Dermis lymphatic vessel endothelial cell (primary cell): ENCODE data around the gene ZNF2. TPM values are rescaled to one million over a fixed set of nuclear protein-coding genes. Genes with fewer than 3 reads are reported as not detected.

Source experiments
- total RNA-seq: library from RNA; depleted of rRNA; stranded (reverse); fragments of >200 nt; gene quantifications from 2 replicates; pipeline ENCODE4 v1.2.1, GENCODE V29; 2014

The ZNF2 gene
- 6.8 and 9.3 TPM in 2 replicates for total RNA-seq

DNA sequence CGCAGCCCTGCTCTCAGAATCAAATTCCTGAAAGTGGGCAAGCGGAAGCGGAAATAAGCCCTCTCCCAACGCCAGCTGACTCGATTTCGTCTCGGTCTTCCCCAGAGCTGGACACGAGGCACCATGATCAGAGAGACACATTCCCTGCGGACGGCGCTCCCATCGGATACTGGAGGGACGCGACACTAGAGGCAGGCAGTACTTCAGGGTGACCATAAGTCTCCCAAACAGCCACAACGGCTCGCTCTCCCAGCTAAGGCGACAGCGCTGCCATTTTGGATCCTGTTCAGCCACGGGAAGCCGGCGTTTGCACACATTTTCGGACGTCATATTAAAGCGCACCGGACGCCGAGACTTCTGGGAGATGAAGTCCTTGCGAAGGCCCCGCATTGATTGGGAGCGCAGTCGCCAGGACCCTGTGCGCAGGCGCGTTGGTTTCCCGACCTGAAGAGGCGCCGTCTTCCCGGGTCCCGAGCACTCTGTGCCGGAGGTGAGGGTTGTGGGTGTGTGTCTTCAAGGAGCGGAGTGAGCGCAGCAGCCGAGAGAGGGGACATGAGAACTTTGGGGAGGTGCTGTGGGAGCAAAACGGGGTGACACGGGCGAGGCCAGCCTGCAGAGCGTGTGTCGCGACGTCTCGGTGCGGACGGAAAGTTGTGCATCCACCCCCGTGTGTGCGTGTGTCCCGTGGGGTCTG, at the start of gene ZNF2:
ZNF2 (plus strand) TSS at position 439 of the 694 bp plus-strand sequence. CDS start 10,418 bp downstream, outside the sequence.

DNA sequence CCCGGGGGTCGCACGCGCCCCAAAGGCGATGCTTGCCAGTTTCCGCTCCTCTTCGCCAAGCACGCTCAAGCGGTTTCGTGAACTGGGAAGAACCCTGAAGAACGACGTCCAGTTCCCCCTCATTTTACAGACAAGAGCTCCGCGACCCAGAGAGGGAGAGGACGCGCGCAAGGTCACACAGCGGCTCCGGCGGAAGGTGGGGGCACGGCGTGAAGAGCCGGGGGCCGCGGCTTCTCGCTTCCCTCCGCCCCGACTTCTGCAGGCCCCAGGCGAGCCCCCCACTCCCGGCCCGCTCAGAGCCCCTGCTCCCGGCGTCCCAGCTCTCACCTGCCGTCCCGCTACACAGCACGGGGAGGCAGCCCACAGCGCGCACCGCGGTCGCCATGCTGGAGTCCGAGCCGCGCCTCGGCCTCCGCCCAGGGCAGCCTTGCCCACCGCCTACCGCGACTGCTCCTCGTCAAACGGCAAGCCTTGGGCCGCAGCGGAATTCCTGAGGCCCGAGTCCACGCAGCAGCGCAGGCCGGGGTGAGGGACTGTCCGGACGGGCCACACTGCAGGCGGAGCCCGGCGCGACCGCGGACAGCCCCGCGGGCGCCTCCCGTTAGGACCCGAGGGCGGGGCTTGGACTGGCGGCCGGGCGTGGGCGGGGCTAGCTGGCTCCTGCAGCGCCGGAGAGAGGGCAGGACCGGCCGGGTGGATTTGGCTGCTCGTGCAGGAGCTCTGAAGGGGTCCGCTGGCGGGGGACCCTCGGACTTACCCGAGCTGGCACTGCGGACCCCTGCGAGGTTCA, 44.0 kb upstream of the ZNF2 start, which contains the start of gene MRPS5:
MRPS5 (minus strand) TSS at position 402 of the 790 bp plus-strand sequence; CDS start at position 385, 17 bp downstream.

DNA sequence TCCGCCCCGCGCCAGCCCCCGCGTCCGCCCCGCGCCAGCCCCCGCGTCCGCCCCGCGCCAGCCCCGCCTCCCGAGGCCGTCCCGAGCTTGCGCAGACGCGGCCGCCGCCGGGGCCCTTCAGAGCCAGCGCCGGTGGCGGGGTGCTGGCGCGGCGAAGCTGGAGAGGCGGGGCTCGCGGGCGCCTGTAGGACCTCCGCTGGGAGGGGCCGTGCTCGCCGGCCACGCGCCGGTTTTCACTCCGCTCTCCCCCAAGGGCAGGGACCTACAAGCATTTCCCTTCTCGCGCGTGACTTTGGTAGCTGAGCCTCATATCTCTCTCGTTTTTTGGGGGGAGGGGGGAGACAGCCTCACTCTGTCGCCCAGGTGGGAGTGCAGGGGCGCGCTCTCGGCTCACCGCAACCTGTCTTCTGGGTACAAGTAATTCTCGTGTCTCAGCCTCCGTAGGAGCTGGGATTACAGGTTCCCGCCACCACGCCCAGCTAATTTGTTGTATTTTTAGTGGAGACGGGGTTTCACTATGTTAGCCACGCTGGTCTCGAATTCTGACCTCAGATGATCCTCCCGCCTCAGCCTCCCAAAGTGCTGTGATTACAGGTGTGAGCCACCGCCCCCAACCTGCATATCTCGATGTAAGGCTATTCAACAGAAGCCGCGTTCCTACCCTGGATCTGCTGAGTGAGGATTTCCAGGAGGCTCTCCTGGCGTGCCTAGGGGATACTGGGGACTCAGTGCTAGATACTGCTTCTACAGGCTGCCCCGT, 5.7 kb upstream of the ZNF2 start, which contains the start of gene ZNF514:
ZNF514 (minus strand) TSS at position 159 of the 760 bp plus-strand sequence. CDS start 6,595 bp downstream, outside the sequence.

DNA sequence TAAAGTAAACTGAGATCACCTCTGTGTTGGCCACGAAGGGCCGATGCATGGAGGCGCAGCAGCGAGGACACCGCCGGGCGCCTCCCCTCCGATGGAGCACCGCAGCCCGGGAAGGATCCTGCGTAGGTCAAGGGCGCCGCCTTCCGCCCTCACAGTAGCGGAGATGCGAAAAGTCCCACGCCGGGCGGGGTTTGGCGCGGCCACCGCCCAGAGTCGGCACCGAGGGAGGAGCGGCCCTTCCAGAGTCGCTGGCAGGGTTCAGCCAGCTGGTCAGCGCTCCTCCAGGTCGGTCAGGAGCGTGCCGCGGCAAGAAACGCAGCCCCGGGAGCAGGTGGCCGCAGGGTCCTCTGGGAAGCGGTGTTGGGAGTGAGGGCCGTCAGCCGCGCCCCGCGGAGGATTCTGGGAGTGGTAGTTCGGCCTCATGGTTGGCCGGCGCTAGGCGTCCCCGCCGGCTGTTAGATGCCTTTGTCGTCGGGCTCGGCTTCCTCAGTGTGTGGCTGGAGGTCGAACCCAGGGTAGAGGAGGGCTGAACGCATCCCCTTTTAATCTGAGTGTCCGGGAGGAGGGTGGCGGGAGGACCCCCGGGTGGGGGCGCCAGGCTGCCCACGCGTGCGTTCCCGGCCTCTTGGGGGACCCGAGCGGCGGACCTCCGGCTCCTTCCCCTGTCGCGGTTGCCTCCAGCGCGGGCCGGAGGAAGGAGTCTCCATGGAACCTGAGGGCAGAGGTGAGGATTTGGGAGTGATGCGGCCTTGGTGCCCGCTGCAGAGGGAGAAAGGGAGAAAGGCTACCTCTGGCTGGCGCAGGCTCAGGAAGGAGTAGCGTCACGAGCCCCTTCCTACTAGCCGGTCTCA, 41.7 kb downstream of the ZNF2 start, which contains the start of gene ZNF892:
ZNF892 (plus strand) TSS at position 411 of the 851 bp plus-strand sequence; CDS start at position 706, 295 bp downstream.

Other genes with a start within 250 kb of the ZNF2 start
- not detected in 2 replicates for gene MAL, start 140.1 kb upstream of the ZNF2 start, total RNA-seq
- gene MRPS5, start 44.0 kb upstream of the ZNF2 start, total RNA-seq, result 37.5 and 45.0 TPM in 2 replicates
- 8.3 and 14.6 TPM in 2 replicates for gene ZNF514, start 6.0 kb upstream of the ZNF2 start, total RNA-seq
- 3.6 and 7.4 TPM in 2 replicates for gene ZNF892, start 41.7 kb downstream of the ZNF2 start, total RNA-seq
- 0.09 and 0.22 TPM in 2 replicates for gene PROM2, start 108.6 kb downstream of the ZNF2 start, total RNA-seq
- gene KCNIP3, start 131.5 kb downstream of the ZNF2 start, total RNA-seq, result 0.11 and 0.17 TPM in 2 replicates
- gene FAHD2A, start 236.9 kb downstream of the ZNF2 start, total RNA-seq, result 24.7 and 27.9 TPM in 2 replicates